ENCODE measurements around the gene GULP1.

DNA sequence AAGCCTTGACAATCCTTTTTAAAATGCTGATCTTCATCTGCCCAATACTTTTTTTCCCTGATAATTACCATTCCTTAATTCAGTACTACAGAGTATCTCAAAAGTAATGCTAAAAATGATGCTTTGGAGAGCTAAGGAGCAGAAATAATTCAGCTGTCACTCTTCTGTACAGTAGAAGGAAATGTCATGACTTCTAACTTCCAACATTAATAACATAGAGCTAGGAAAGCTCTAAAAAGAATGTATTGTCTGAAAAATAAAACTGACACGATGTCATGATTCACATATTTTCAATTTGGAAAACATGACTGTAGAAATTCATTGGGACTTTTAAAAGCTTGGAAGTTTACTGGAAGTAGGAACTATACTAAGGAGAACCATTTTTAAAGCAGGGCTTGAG is 212.3 kb downstream of the GULP1 start:
- TF ChIP-seq MAX (IDR thresholded peaks at IDR 0.05) (no peak), EZH2 (IDR thresholded peaks at IDR 0.05) (no peak), POLR2AphosphoS5 (IDR thresholded peaks at IDR 0.05; ENCODE audit: low read depth, low read length) (no peak), POLR2A (IDR thresholded peaks at IDR 0.05; ENCODE audit: borderline replicate concordance, extremely low read depth, insufficient read depth, insufficient read length) (no peak), ZNF274 (IDR thresholded peaks at IDR 0.05; ENCODE audit: low read depth, low read length) (no peak), YY1 (IDR thresholded peaks at IDR 0.05; ENCODE audit: extremely low read depth, insufficient replicate concordance, low read depth, low read length) (no peak), EZH2phosphoT487 (IDR thresholded peaks at IDR 0.05; ENCODE audit: borderline replicate concordance) (no peak), RAD21 (IDR thresholded peaks at IDR 0.05; ENCODE audit: low read depth) (no peak), FOSL1 (IDR thresholded peaks at IDR 0.05; ENCODE audit: low read depth) (no peak), JUND (IDR thresholded peaks at IDR 0.05) (no peak)
- TF ChIP-seq, protein P1, sequence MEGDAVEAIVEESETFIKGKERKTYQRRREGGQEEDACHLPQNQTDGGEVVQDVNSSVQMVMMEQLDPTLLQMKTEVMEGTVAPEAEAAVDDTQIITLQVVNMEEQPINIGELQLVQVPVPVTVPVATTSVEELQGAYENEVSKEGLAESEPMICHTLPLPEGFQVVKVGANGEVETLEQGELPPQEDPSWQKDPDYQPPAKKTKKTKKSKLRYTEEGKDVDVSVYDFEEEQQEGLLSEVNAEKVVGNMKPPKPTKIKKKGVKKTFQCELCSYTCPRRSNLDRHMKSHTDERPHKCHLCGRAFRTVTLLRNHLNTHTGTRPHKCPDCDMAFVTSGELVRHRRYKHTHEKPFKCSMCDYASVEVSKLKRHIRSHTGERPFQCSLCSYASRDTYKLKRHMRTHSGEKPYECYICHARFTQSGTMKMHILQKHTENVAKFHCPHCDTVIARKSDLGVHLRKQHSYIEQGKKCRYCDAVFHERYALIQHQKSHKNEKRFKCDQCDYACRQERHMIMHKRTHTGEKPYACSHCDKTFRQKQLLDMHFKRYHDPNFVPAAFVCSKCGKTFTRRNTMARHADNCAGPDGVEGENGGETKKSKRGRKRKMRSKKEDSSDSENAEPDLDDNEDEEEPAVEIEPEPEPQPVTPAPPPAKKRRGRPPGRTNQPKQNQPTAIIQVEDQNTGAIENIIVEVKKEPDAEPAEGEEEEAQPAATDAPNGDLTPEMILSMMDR (IDR thresholded peaks at IDR 0.05 in 2 of 3, conservative IDR thresholded peaks at IDR 0.05 in 1 of 3; ENCODE audit: borderline replicate concordance in 1 of 3, insufficient read depth in 1 of 3, low read depth in 2 of 3, low read length in 2 of 3): no peak
